Panc1 (cell line): Measurements from ENCODE around the gene C19orf38.

ENCODE experiments used
- POLR2AphosphoS5 ChIP-seq: IDR thresholded peaks from 2 replicates; pipeline ENCODE4 v1.6.1; 2012; ENCODE audit warnings: mild to moderate bottlenecking, low read depth, low read length, moderate library complexity
- SIN3A ChIP-seq: IDR thresholded peaks from 2 replicates; pipeline ENCODE4 v1.6.1; 2012; ENCODE audit warnings: low read depth, mild to moderate bottlenecking, low read length, moderate library complexity, borderline replicate concordance; ENCODE audit not compliant: insufficient read depth
- TCF7L2 ChIP-seq: IDR thresholded peaks from 2 replicates; pipeline ENCODE4 v1.6.1; 2011; ENCODE audit warnings: mild to moderate bottlenecking, low read depth, low read length, inconsistent platforms
- TF ChIP-seq, protein P1 (sequence below): fragments of 450-650 bp; IDR thresholded peaks from 2 replicates; pipeline ENCODE4 v1.5.1; 2017; ENCODE audit warnings: mild to moderate bottlenecking
- TF ChIP-seq, protein P2 (sequence below), 2 experiments: IDR thresholded peaks; 2 replicates each; pipeline ENCODE4 v1.6.1; 2011 to 2012; ENCODE audit warnings: low read depth in 2 of 2, control low read depth in 1 of 2, low read length in 1 of 2, mild to moderate bottlenecking in 1 of 2, moderate library complexity in 1 of 2; ENCODE audit not compliant: insufficient read depth in 1 of 2

DNA sequence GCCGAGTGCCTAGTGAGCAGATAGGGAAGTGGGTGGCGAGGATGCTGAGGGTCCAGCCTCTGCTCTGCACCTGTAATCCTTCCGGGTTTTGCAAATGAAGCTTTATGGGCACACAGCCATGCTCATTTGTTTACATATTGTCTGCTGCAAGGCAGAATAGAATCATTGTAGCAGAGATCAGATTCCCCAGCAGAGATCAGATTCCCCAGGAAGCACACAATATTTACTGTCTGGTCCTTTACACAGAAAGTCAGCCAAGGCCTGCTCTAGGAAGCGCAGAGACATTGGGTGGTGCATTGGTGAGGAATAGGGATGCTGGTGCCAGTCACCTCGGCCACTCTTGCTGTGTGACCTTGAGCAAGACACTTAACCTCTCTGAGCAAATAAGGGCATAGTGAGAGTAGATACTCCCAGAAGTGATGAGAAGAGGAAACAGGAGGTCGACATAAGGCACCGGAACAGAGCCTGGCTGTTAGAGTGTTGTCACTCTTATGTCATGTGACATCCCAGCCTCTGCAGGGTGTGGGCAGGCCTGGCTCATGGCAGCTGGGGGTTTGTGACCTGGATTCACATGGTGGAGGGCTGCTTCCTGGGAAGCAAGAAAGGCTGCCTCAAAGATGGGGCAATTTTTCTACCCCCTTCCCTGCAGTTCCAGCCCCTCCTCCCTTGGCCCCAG is 48.8 kb downstream of the C19orf38 start:
- TF ChIP-seq, protein P1, sequence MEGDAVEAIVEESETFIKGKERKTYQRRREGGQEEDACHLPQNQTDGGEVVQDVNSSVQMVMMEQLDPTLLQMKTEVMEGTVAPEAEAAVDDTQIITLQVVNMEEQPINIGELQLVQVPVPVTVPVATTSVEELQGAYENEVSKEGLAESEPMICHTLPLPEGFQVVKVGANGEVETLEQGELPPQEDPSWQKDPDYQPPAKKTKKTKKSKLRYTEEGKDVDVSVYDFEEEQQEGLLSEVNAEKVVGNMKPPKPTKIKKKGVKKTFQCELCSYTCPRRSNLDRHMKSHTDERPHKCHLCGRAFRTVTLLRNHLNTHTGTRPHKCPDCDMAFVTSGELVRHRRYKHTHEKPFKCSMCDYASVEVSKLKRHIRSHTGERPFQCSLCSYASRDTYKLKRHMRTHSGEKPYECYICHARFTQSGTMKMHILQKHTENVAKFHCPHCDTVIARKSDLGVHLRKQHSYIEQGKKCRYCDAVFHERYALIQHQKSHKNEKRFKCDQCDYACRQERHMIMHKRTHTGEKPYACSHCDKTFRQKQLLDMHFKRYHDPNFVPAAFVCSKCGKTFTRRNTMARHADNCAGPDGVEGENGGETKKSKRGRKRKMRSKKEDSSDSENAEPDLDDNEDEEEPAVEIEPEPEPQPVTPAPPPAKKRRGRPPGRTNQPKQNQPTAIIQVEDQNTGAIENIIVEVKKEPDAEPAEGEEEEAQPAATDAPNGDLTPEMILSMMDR, result no peak
- TF ChIP-seq POLR2AphosphoS5 (no peak), SIN3A (no peak), TCF7L2 (no peak)
- TF ChIP-seq, protein P2, sequence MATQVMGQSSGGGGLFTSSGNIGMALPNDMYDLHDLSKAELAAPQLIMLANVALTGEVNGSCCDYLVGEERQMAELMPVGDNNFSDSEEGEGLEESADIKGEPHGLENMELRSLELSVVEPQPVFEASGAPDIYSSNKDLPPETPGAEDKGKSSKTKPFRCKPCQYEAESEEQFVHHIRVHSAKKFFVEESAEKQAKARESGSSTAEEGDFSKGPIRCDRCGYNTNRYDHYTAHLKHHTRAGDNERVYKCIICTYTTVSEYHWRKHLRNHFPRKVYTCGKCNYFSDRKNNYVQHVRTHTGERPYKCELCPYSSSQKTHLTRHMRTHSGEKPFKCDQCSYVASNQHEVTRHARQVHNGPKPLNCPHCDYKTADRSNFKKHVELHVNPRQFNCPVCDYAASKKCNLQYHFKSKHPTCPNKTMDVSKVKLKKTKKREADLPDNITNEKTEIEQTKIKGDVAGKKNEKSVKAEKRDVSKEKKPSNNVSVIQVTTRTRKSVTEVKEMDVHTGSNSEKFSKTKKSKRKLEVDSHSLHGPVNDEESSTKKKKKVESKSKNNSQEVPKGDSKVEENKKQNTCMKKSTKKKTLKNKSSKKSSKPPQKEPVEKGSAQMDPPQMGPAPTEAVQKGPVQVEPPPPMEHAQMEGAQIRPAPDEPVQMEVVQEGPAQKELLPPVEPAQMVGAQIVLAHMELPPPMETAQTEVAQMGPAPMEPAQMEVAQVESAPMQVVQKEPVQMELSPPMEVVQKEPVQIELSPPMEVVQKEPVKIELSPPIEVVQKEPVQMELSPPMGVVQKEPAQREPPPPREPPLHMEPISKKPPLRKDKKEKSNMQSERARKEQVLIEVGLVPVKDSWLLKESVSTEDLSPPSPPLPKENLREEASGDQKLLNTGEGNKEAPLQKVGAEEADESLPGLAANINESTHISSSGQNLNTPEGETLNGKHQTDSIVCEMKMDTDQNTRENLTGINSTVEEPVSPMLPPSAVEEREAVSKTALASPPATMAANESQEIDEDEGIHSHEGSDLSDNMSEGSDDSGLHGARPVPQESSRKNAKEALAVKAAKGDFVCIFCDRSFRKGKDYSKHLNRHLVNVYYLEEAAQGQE (IDR thresholded peaks at IDR 0.05; ENCODE audit: insufficient read depth in 1 of 2, low read depth in 2 of 2, low read length in 1 of 2), result no peak
